Stimulated activated CD8-positive, alpha-beta memory T cell treated with anti-CD3 and anti-CD28 coated beads, Interleukin-4, amount 100 ng/mL, for 24 hours (primary cell): ENCODE measurements around the gene ANKRD44.

Source experiments
- DNase-seq: peaks from one replicate; pipeline ENCODE4 v3.0.0-alpha.2; 2020; ENCODE audit warnings: low read depth

Gene ANKRD44

DNA sequence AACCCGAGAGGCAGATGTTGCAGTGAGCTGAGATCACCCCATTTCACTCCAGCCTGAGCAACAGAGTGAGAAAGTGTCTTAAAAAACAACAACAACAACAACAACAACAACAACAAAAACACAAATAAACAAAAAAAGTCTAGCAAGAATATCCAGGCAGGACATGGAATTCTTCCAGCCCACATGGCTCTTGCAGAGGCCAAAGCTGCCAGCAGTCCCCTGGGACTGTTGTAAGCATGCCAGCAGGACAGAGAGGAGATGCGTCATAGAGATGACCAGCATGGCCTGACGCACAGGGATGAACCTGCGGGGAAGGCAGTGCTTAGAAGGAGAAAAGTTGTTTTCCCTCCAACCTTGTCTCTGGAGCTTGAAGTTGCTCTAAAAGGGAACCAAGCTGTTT lies 201.8 kb downstream of the ANKRD44 start:
- DNase-seq = no peak

DNA sequence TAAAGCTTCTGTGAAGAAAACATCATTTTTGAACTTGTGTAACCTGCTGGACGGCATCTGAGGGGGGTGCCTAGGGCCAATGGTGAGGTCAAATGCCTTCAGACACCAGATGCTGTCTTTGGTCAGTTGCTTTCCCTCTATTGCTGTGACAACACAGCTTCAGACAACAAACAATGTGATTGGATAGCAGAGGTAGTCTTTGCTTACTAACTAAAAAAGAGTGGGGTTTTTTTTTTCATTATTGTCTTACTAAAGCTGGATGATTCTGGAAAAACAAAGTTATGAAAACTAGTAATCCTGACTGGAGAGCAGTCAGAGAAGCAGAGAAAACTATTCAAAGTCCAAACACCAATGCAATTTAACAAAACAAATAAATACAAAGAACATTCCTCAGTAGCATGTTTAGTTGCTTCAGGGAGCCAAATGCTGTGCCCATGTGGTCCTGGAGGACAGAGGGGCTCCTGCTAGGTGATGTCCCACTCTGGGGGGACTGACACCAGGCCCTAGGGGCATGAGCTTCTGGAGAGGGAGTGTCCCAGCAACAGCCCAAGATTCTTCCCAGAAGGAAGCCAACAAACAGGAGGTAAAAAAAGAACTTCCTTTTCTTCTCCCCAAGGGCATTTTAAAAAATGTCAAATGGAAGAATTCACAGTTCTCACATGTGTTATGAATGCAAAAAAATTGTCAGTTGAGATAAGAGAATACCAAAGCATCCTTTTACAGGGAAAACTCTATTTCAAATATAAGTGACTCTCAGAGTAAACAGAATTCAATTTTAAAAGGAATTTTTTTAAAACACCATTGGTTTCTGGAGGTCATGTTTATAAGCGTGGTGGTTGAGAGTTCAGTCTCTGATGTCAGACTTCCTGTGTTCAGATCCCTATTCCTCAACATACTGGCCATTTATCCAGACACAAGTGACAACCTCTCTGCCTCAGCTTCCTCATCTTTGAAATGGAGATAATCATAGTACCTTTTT lies 203.0 kb downstream of the ANKRD44 start:
- no peak for DNase-seq

- DNase-seq = no peak
These were observed 207.2 kb downstream of the ANKRD44 start for GRCh38 chr2:197103363-197103762.

DNA sequence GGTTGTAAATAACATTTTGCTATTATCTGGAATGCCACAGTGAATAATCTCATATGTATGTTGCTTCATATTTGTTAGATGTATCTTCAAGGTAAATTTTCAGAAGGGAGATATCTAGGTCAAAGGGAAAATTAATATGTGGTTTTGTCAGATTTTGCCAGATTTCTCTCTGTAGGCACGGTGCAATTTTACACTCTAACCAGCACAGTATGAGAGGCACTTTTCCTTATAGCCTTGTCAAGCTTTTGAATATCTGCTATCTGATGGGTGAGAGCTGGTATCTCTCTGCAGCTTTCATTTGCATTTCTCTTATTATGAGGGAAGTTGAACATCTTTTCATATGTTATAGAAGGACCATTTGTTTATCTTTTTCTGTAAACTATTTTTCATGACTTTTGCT lies 208.3 kb downstream of the ANKRD44 start:
- DNase-seq = no peak

GRCh38 chr2:197101519-197101918 lies 209.1 kb downstream of the ANKRD44 start:
- no peak for DNase-seq

- no peak for DNase-seq
These were observed 212.8 kb downstream of the ANKRD44 start for GRCh38 chr2:197097578-197098366.

DNA sequence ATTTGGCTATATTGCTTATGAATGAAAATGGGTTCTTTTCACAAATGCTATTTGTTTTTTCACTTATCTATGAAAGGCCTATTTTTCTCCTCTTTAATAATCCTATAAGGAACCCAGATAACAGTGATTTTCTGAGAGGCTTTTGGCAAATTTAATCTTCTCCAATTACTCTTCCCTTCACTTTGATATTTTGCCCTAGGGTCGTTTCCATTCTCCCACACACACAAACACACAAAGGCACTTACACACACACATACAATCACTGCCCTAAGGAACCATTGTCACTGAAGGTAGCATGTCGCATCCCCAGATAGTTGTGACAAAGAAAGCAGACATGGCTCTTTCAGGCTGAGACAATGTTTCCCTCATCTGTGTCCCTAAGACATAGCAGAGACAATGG lies 213.9 kb downstream of the ANKRD44 start:
- no peak for DNase-seq

GRCh38 chr2:197092431-197092830 lies 218.1 kb downstream of the ANKRD44 start:
- no peak for DNase-seq

DNA sequence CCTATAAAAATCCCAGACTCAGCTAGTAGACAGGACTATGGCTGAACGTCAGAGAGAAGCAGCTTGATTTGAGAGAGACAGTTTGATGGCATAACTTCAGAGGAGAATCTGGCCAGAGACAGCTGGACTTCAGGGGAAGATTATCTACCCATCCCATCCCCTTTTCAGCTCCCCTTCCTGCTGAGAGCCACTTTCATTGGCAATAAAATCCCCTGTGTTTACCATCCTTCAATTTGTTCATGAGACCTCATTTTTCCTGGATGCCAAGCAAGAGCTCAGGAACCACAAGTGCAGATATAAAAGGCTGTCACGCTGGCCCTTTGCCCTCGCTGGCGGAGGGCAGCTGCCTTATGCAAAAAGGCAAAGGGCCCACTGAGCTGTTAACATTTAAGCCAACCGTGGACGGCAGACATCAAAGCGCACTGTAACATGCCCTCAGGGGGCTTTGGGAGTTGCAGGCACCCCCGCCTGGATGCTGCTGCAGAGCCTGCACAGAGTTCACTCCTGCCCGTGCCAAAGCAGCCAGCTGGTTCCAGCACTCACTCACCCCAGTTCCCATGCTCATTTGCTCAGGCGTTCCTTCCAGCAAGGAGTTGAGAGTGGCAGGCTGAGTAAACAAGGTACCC lies 219.7 kb downstream of the ANKRD44 start:
- no peak for DNase-seq

GRCh38 chr2:197089655-197090054 lies 220.9 kb downstream of the ANKRD44 start:
- DNase-seq = no peak

DNA sequence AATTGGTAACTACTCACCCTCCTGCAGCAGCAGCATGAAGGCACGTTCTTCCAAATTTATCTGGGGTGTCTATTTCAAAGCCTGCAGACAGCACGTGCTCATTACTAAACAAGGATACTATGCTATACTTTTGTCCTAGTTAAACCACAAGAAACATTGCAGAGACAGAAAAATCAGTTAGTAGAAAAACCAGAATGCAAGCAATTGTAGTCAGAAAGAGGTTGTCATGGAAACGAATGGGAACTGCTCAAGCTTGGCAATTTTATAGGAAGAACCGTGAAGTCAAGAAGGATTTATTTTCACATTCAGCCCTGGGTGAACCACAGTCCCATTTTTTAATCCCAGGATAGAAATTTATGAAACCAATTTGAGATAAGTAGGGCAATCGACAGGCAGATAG lies 221.9 kb downstream of the ANKRD44 start:
- DNase-seq = no peak

- no peak for DNase-seq
These were observed 224.1 kb downstream of the ANKRD44 start for GRCh38 chr2:197086500-197086899.

DNA sequence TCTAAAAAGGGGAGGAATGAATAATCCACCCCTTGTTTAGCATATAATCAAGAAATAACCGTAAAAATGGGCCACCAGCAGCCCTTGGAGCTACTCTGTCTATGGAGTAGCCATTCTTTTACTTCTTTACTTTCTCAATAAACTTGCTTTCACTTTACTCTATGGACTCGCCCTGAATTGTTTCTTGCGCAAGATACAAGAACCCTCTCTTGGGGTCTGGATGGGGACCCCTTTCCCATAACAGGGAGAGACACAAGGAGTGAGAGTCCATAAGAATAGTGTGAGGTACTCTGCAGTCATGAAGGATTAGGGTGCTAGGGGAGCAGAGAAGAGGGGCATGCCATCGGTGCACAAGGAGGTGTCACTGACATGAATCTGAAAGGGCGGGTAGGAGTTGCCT lies 224.9 kb downstream of the ANKRD44 start:
- no peak for DNase-seq

DNA sequence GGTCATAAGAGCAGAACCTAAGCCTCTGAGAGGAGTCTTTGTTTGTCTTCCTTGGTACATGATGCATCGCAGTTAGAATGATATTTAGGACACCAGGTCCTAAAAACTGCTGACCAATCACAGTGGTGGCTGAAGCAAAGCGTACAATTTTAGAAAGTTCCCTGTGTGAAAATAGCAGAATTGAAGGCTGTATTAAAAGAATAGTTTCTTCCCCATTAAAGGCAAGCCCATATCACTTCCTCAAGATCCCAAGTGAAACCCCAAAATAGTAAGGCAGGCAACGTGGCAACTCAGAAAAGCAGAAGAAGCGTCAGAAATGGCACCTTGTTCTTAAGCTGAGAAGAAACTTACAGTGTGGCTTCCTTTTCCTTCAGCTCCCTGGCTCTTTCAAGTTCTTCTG lies 229.3 kb downstream of the ANKRD44 start:
- no peak for DNase-seq

DNA sequence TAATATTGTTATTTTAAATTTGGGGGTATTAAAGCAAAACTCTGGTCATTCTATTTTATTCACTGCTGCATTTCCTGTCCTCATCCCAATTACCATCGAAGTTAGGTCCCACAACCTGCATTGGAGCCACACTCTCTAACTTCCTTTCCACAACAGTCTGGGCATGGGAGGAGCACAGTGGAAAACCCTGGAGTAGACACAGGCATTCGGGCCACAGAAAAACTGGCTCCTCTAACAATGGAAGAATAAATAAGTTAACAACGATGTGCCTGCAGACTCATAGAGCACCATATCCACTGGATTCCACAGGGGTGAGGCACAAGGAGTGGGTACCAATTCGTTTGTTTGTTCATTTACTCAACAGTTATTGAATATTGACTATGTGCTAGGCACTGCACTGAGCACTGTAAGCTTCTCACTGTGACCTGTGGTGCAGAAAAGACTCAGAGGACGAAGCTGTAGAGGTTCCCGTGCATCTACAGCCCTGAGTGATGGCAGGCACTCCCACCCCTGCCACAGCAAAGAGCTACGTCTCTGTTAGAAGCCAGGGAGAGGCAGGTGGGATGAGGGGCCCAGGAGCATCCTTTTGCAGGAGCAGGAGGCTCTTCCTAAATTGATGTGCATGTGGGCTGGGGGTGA lies 229.9 kb downstream of the ANKRD44 start:
- no peak for DNase-seq

GRCh38 chr2:197079832-197080555 lies 230.6 kb downstream of the ANKRD44 start:
- DNase-seq = no peak

DNA sequence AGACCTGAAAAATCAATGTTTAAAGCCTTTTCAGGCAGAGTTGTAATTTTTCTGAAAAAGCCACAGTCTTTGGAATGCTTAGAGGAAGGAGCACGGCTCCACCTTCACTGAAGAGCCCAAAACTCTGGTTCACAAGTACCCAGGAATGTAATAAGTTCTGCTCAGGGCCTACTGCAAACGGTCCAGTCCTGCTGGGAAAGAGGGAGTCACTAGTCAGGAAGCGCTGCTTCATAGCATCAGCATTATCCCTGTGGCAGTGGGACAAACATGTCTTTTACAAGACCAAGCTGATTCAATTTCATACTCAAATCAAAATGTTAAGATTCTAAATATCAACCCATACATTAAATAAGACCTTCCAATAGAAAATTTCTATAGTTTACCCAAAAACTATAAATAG lies 231.2 kb downstream of the ANKRD44 start:
- no peak for DNase-seq

GRCh38 chr2:197078535-197078934 lies 232.0 kb downstream of the ANKRD44 start:
- no peak for DNase-seq

- DNase-seq = no peak
These were observed 233.2 kb downstream of the ANKRD44 start for GRCh38 chr2:197077336-197077735.

DNA sequence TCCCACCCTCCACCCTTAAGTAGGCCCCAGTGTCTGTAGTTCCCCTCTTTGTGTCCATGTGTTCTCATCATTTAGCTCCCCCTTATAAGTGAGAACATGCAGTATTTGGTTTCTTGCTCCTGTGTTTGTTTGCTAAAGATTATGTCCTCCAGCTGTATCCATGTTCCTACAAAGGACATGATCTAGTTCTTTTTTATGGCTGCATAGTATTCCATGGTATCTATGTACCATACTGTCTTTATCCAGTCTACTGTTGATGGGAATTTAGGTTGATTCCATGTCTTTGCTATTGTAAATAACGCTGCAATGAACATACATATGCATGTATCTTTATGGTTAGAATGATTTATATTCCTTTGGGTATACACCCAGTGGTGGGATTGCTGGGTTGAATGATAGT lies 233.9 kb downstream of the ANKRD44 start:
- no peak for DNase-seq

DNA sequence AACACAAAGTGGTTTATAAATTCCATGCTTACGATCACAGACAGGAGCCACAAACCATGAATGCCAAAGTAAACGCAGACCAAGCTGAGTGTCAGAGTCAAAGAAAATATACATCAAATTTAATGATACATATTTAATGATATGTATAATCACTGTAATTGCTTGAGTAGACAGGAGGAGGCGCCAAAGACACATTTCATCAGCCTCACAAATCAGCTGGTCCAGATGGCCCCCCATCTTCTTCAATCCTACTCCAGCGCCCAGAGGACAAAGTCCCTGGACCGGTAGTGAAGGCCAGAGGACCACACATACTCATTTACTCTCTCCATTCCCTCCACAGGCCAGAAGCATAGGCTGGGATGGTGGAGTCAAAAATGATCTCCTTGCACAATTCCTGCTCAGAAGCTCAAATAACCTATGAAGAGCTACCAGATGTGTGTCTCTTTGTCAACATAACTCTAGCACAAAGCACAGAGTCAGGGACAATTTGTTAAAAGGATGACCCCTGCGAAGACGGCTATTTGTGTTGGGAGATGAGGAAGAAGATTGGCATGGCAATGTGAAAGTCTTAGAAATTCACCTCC lies 234.7 kb downstream of the ANKRD44 start:
- no peak for DNase-seq
